ENCODE data around the gene KRT79.

The KRT79 gene

DNA sequence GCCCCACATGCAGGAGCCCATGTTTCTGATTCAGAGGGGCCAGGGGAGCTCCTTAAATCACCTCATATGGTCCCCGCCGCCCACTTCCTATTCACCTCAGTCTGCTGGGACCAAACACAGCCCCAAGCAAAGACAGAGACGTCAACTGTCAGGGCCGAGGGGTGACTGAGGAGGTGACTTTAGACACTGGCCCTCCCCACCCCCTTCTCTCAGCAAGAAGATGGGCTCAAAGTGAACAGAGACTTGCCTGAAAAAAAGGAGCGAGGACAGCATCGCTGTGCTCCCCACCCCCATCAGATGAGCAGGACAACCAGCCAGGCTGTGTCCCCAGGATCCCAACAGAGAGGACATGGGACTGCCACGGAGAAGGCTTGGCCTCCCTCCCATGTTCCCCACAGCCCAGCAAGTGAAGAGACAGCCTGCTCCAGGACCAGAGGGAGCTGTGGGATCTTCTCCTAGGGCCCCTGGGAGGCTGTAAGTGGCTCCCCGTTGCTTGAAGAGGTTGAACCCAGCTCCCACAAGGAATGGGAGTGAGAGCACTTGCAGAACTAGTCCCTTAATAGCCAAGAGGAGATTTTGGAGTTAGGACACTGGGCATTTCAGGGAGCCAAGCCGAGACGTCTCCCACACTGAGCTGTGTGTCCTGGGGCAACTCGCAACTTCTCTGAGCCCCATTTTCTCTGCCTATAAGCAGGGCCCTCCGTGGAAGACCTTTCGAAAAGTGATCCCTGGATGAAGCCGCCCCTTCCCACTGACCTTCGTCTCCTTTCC, 1.3 kb upstream of the KRT79 start:
- no peak for DNase-seq (ENCODE audit: low spot score)

DNA sequence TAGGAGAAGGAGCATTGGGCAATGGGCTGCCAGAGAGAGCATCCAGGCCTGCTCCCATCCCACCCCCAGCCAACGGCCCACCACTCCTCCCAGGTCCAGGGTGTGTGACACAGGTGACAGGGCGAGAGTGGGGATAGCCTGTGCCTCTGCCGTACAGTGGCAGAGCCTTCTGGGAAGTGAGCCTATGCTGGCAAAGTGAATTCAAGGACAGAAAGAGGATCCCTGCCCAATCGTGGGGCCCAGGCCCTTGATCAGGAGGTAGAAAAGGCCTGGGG, 553 bp upstream of the KRT79 start:
- DNase-seq (ENCODE audit: low spot score) = no peak

DNA sequence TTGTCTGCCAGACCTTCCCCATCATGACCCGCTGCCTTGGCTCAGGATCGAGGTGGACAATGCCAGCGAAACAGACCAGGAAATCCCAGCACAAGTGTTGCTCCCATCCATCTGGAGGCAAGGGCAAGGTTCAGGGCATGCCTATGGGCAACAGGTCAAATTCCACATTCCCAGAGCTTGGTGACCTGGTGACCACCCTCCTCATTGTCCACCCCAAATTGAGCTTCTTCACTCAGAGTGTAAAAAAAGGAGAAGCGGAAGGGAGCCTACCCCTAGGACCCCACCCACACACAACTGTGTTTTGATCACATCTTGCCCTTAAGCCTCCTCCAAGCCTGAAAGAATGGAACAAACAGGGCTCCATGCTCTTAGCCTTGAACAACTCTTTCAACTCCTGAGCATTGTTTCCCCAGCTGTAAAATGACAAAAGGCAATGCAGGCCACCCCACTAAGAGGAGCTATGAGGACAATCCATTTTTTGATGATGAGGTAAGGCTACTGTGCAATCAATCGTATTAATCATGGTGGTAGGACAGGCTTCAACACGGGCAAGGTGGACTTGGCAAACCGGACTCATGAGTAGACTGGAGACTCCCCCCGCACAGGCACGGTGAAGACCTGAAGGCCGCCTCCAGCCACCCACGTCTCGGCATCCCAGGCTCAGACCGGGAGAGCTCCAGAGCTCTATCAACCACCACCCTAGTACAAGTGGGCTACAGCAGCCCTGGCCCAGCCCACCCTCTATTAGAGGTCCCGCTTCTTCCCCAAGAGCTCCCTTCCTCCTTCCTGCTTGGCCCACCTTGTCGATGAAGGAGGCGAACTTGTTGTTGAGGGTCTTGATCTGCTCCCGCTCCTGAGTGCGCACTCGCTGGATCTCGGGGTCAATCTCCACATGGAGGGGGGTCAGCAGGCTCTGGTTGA, 866 bp downstream of the KRT79 start:
- DNase-seq (ENCODE audit: low spot score) = no peak

DNA sequence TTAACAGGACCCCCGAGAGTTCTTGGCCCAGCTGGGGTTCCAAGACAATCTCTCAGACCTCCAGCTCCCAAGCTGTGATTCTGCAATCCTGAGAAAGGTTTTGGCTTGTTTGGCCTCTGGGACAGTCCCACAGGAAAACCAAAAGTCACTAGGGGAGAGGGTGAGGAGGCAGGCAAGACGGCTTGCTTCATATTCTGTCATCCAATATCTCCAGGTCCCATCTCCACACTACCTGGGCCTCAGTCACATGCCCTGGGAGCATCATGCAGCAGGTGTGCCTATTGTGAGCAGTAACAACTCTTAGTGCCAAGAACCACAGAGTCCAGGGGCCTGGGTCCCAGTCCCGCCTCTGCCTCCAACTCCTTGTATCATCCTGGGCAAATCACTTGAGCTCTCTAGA, 1.7 kb downstream of the KRT79 start:
- no peak for DNase-seq (ENCODE audit: low spot score)

DNA sequence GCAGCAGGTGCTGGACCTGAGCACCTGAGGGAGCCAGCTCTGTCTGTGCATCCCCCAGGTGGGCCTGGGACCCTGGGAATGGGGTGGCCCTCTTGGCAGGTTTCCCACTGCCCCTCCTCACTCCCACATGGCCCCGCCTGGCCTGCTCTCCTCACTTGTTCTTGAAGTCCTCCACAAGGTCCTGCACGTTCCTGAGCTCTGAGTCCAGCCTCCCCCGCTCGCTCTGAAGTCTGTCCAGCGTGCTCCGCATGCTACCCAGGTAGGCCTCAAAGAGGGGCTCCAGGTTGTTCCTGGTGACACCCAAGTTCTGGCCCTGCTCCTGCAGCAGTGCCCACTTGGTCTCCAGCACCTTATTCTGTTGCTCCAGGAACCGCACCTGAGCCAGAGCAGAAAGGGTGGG, 2.9 kb downstream of the KRT79 start:
- DNase-seq (ENCODE audit: low spot score) = no peak

DNA sequence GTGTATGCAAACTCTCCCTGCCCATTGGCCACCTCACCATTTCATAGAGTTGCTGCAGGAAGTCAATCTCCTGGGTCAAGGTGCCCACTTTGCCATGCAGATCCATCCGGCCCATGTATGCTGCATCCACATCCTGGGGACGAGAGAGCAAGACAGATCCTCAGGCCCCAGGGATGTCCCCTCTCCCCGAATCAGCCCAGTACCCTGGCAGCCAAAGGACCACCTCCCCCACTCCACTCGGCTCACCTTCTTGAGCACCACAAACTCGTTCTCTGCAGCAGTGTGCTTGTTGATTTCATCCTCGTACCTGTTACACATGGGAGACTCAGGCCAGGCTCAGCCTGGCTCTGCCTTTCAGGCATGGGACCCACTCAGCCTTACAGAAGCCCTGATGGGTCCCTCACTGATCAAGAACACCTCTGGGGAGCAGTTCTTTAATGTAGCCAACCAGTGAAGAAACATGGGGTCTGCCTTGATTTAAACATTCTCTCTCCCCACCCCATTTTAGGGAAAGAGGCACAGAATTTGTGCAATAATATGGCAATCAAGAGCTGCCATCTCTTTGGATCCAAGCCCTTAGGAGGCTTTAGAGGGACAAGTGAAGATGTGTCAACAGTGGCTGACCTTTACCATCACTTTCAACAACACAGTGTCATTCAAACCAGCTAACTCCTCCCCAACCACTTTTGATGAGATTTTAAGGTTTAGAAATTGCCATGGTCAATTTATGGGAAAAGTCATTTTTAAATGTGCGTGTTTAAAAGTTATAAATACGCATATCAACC, 3.9 kb downstream of the KRT79 start:
- DNase-seq (ENCODE audit: low spot score) = no peak

DNA sequence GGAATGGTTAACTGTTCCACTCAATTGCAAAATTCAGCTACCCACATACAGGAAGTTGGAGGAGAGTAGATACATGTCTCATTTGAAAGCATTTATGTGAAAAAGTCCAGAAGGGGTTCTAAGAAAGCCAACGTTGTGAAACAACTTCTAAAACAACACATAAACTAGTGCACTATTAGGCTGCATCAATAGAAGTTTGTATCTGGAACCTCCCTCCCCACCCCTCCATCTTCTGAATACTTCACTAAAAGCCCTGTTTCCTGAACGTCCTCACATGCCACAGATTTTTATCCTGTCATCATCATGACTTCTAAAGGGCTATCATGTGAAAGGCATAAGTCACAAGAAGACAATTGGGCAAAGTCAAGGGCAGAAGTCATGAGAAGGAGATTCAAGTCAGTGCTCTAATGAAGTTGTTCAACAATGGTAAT, 5.5 kb downstream of the KRT79 start:
- DNase-seq (ENCODE audit: low spot score) = no peak

DNA sequence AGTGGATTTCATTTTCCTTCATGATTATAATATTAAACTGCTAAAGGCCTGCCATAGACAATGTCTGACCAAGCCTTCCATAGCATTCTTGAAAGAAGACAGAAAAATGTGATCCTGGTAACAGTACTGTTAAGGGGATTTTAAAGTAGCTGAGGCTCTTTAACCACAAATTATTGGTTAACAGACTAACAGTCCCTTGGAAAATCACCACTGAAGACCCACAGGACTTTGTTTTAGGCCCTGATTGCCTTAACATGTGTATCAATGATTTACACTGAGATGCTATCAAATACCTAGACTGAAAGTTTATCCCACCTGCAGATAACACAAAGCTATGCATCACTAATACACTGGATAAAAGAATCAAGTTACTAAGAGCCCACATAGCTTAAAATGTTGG, 6.0 kb downstream of the KRT79 start:
- DNase-seq (ENCODE audit: low spot score) = no peak

DNA sequence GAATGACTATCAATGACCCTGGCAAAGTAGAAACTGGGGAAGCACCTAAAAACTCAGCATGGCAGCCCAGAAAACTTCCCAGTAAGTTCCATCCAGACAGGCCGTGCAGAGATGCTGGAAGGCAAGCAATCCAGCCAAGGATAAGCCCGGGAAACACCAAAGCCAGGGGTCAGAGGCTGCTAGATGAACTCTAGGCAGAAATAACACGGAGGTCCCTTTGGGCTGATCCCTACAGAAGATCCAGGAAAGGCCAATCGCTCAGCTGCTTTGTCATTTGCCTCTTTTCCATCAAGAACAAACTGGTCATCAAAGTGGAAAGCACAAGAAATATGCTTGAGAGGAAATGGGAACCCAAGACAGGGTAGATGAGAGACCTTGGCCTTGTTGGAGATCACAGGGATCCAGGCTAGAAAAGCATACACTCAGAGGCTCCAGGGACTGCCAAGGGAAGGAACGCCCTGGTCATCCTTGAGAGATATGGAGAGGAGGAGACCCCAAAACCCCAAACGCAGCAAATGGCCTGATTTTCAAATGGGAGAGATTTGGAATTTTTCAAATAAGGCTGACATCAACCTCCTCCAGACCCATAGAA, 6.5 kb downstream of the KRT79 start:
- no peak for DNase-seq (ENCODE audit: low spot score)

DNA sequence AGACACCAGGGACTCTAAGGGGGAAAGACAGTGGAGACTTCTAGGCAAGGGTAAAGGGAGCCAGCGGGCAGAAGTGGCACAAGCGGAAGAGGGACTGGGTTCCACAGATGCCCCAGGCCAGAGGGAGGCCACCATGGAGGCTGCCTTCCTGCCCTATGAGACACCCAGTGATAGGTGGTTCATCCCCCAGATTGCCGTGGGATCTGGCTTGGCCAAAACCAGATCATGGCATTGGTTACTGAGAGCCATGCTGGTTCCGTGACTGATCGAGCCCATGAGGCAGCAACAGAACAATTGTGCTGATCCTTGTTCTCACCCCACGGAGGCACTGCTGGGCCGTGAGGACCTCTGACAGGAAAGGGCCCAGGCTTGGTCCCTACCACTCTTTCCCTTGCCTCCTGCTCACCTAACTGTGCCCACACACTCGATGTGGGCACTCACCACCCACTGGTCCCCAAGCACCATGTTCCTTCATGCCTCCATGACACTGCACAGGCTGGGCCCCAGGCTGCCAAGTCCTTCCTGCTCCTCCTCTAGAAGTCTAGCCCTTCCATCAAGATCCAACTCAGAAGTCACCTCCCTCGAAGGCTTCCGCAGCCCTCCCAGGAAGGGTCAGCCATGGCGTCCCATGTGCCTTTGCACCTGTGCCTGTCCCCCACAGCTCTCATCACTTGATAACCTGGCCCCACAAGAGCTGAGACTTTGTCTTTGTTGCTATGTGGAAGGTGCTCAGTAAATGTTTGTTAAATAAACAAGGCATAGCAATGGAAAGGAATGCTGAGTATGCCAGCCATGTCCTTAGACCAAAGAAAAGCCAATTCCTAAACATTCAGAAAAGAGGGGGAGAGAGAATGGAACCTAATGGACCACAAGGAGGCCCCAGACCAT, 7.3 kb downstream of the KRT79 start:
- no peak for DNase-seq (ENCODE audit: low spot score)

DNA sequence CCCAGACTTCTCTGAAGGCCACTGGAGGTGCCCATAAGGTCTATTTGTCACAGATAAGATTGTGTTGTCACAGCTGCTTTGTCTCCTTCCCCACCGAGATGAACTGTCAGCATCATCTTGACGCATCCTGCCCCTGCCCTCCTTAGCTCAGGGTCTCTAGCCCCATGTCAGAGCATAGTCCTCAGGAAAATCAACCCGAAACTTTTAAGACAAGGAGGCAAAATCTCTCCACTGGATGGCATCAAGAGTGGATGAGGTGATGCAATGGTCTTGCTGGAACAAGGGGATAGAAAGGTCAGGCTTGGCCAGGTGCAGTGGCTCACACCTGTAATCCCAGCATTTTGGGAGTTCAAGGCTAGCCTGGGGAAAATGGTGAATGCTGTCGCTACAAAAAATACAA, 8.2 kb downstream of the KRT79 start:
- no peak for DNase-seq (ENCODE audit: low spot score)

DNA sequence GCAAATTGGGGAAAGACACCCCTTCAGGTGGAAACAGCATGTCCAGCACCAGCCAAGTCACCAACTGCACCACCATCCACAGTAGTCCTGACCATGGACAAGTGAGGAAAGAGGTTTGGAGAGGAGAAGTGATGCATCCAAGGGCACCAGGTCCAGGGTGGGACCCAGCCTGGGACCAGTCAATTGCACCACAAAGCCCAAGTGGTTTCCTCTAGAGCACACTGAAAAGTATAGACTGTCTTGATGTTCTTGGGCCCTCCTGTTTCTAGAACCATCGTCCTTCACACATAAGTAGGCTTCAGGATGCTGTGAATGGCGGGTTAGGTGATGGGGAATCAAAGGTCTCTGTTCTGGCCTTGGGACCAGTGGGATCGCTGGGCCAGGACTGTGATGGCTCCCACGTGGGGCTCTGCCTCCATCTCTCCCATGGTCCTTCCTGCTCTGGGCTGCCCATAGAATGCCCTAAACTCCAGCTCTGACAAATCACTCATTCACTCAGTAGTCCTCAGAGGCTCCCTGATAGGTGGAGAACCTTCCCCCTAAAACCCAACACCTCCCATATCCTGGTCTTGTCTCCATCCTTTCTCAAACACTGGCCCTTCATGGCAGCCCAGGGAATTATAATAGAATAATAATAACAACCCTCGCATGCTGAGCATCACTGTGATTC, 9.2 kb downstream of the KRT79 start:
- DNase-seq (ENCODE audit: low spot score) = no peak

DNA sequence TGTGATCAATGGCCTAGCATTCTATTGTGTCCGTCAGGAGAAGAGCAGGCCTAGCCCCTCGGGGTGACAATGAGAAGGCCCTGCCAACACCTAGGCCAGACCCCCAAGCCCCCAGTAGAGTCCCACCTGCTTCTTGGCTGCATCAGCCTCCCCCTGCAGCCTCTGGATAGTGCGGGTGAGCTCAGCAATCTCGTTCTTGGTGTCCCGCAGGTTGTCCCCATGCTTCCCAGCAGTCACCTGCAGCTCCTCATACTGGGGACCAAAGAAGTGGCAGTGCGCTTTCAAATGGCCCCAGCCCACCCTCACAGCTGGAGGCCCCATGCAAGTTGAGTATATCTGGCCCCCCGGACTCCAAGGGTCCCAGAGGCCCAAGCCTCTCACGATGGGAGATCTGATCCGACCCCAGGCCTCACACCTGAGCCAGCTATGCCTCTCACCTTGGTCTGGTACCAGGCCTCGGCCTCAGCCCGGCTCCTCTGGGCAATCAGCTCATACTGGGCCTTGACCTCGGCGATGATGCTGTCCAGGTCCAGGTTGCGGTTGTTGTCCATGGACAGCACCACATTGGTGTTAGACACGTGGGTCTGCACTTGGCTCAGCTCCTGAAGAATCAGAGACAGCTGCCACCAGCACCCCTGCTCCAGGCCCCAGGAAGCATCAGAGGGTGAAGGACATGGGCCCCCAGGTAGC, 10.2 kb downstream of the KRT79 start:
- DNase-seq (ENCODE audit: low spot score) = no peak

DNA sequence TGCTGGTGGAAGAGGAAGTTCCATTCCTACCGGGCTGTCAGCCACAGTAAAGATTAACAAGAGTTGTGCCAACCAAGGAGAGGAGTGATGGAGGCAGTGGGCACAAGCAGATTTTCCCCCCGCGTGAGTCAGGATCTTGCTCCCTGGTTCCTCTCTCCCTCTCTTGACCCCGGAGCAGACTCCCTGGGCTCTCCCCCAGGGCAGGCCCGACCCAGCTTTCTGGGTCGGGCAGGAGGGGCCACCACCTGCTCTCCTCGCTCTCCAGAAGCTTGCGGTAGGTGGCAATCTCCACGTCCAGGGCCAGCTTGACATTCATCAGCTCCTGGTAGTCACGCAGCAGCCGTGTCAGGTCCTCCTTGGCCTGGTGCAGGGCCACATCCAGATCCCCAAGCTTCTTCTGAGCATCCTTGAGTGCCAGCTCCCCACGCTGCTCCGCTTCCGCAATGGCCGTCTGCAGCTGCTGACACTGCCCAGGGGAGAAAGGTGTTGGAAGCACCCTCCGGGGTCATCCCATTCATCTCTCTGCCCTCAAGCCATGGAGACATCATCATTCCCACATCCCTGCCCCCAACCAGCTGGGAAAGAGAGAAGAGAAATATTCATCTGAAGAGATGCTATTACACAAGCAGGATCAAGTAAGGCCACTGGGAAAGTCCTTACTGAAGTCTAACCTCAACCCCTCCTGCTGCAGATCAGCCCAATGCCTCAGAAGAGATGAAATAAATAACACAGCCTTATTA, 11.2 kb downstream of the KRT79 start:
- DNase-seq (ENCODE audit: low spot score) = no peak

DNA sequence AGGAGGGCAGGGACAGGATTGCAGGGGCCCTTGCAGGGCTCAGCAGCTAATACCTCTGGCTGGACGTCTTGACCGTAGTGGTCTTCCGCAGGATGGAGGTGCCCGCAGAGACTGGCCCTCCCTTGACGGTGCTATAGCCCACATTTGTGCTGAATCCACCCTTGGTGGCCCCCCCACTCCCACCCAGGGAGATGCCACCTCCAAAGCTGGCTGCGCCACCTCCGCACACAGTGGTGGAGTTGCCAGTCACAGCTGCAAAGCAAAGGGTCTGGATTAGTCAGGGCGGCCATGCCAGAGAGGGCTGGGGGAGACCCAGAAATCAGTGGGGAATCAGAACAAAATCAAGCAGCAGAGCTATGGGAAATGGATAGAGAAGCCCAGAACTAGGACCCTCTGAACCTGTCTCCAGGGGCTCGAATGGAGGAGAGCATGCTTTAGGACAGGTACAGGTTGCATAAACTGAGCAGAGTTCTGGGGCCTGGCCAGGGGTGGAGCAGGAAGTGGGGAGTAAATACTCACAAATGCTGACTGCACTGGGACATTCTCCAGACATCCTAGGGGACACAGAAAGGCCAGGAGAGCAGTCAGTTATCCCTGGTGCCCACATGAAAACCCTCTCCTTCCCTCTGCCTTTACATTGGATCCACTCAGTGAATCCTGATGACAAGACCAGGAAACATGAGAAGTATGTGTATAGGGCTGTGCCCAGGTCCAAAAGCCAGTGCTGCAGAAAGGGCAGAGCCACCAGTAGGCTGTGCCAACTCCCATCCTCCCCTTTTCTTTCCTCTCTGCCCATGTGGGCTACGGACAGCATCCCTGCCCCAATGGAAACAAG, 12.1 kb downstream of the KRT79 start:
- no peak for DNase-seq (ENCODE audit: low spot score)

DNA sequence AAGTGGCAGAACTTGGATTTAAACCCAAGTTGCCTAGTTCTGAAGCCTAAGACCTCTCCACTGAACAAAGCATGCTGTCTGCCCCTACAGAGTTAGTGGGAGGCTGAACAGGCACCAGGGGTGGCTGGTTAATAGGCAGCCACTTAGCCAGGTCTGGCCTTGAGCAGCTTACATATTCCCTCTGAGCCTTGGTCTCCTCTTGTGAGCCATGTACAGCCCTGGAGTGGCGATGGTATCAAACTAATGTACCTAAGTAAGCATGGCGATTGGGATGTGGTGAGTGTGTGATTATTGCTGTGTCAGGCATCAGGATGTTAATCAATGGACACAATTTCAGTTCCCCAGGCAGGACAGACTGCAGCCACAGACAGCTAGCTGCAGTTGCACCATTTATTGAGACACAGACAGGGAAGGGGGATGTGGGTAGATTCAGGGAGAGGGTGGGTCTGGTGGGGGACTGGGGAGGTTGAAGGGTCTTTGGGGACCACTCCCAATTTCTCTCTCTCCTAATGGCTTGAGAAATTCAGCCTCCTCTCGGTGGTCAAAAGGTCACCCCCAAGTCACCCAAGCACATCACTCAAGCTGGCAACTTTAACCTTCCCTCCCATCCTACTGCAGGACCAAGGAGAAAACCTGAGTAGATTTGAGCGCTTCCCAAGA, 12.9 kb downstream of the KRT79 start:
- DNase-seq (ENCODE audit: low spot score) = no peak

DNA sequence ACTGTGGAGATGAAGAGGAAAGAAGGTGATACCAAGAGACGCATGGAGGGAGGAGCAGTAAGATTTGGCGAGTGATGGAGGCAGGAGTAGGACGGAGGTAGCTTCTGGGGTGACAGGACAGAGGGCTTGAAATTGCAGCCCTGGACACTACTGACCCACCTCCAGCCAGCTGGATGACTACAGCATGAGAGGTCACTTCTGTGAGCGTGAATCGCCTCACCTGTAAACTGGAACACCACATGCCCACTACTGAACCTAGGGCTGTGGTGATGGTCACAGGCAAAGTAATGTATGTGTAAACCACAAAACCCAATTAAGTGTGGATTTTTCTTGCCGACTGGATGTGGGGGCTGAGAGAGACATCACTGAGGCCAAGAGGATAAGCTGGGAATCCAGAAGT, 13.6 kb downstream of the KRT79 start:
- no peak for DNase-seq (ENCODE audit: low spot score)
